DMS79 (cell line): ENCODE measurements around the gene DNAI2.

Experiments
- DNase-seq: peaks from one replicate; lab custom pipeline; 2025; lab: John Stamatoyannopoulos, UW

The DNAI2 gene

GRCh38 chr17:74305865-74306654, 32.0 kb downstream of the DNAI2 start:
- DNase-seq = no peak

DNA sequence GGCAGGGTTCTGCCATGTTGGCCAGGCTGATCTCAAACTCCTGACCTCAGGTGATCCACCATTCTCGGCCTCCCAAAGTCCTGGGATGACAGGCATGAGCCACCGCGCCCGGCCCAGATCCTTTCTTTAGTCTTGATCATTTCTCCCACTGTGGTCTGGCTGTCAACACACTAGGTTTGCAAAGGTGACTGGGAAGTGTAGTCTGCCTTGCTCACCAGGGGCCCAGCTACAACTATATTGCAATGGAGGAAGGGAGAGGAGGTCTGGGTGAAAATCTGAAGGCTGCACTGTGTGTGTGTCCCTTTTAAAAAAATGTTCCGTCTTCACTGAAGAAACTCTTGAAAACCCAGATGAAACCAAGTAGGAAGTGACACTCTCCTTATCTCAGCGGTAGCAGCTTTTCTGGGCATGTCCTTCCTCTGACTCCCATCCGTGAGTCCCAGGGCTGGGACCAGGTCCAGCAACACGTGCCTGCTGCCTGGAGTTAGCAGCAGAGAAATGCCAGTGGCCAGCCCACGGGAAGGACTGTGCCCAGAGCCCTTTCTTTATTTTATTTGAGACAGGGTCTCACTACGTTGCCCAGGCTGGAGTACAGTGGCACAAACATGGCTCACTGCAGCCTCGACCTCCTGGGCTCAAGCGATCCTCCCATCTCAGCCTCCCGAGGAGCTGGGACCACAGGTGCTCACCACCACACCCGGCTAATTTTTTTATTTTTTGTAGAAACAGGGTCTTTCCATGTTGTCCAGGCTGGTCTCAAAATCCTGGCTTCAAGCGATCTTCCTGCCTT, 34.1 kb downstream of the DNAI2 start:
- no peak for DNase-seq

GRCh38 chr17:74309902-74310301, 35.9 kb downstream of the DNAI2 start:
- DNase-seq = no peak

GRCh38 chr17:74314877-74315276, 40.8 kb downstream of the DNAI2 start:
- no peak for DNase-seq

DNA sequence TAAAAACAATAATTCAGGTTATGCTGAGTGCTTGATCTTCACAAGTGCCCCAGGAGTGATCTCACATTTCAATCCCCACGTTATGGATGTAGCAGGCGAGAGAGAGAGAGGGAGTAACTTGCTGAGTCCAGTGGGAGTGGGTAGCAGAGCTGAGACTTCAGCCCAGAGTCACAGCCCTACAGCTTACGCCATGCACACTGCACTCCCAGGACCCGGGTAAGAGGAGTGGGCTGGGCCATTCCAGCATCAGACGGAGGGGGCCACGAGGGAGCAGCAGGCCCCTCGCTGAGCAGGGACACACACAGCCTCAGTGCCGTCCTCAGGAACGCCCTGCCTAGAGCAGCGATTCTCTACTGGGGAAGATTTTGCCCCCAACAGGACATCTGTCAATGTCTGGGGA, 42.2 kb downstream of the DNAI2 start:
- DNase-seq = no peak

DNA sequence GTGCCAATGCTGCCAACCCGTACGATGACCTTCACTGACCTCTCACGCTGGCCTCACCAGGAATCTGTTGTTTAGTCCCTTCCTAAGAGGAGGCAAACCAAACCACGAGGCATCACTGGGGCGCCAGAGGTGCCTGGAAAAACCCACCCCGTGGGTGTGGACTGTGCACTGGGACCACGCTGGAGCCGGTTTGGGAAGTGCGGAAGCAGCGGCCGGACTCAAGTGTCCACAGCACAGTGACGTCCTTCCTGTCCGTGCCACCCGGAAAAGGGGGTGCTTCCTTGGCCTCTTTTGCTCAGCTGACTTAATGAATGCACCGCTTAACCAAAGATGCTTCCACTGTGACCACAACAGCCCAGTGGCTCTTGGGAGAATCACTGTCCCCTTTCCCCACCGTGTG, 43.0 kb downstream of the DNAI2 start:
- no peak for DNase-seq

- DNase-seq = no peak
These were observed 44.4 kb downstream of the DNAI2 start for GRCh38 chr17:74318391-74318790.

- DNase-seq = no peak
These were observed 50.5 kb downstream of the DNAI2 start for GRCh38 chr17:74324521-74324920.

DNA sequence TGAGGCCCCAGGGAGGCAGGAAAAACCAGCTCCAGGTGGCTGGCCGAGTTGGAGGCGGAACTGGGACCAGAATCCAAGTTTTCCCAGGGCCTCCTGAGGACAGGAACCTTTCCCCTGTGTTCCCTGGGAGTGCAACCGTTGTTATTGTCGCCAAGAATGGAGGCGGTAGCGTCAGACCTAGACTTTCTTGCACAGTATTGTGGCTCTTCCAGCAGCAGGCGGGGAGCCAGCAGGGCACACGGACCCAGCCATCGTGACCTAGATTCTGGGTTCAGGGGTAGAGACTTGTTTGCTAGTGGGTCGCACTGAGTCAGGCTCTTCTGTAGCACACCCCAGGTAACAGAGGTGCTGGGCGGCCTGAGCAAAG, 51.3 kb downstream of the DNAI2 start:
- DNase-seq = no peak

DNA sequence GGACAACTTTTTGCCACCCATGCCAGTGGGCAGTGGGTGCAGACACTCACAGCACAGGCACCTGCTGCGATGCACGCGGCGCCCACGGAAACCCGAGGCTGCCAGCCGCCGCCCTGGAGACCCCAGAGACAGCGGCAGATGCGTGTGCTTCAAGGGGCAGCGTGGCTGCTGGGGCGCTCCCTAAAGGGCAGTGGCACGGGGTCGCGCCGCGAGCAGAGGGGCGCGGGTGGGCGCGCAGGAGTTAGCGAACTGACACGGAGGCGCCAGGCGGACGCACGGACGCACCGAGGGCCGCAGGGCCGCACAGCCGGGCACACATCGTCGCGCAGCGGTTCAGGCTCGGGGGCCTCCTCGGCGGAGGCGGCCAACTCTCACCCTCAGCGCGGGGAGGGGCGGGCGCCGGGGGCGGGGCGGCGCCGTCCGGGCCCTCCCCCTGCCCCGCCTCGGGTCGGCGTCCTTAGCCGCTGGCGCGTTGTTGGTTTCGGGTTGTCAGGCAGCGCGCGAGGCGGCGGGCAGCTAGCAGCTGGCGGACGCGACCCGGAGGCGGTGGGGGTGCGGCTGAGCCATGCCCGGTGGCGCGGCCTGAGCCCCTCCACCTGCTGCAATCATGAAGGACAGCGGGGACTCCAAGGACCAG, 51.8 kb downstream of the DNAI2 start, which contains the start of gene KIF19:
Gene KIF19 (plus strand): TSS at position 484 of the 637 bp plus-strand sequence. CDS start 124 bp downstream, at position 608.
- DNase-seq = no peak

DNA sequence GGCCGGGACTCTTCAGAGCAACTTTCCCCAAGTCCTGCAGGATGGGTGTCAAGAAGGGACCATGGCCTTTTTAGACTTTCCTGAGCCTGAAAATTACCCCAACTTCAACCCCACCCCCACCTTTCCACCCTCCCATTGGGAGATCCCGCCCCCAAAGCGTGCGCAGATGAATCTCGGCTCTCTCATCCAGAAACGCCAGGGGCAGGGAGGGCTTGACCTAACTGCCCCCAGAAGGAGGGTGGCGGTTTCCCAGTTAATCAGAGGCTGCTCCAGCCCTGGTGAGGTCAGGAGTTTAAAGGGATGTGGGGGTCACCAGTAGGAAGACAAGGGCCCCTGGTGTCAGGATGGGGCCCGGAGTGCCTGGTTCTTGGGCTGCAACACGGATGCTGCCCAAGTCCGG, 52.5 kb downstream of the DNAI2 start:
- DNase-seq = no peak

- DNase-seq = no peak
These were observed 54.5 kb downstream of the DNAI2 start for GRCh38 chr17:74328487-74328886.

GRCh38 chr17:74329378-74329777, 55.3 kb downstream of the DNAI2 start:
- no peak for DNase-seq

GRCh38 chr17:74330446-74330845, 56.4 kb downstream of the DNAI2 start:
- no peak for DNase-seq

DNA sequence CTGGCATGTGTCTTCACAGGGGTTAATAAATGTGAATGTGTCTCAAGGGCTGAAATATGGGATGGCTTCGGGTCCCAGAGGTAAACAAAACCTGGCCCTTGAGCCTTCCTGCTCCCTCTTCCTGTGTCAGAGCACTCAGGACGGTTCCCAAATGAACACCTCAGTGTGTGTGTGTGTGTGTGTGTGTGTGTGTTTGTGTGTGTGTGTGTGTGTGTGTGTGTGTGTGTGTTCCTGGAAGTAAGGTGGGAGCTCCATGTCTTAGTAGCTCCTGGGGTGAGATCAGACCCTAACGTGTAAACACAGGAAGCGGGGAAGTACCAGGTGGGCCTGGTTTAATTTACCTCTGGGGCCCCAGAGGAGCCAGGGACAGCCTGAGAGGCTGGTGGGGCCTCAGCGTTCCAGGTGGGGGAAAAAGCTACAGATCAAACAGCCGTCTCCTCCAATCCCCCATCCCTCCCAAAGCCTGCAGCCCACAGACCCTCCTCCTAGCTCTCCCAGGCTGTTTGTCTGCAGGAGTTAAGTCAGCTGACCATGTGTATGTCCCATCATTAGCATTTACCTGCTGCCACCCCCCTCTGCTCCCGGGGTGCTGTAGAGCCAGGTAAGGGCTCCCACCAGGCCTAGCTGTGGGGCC, 58.1 kb downstream of the DNAI2 start:
- DNase-seq = no peak

DNA sequence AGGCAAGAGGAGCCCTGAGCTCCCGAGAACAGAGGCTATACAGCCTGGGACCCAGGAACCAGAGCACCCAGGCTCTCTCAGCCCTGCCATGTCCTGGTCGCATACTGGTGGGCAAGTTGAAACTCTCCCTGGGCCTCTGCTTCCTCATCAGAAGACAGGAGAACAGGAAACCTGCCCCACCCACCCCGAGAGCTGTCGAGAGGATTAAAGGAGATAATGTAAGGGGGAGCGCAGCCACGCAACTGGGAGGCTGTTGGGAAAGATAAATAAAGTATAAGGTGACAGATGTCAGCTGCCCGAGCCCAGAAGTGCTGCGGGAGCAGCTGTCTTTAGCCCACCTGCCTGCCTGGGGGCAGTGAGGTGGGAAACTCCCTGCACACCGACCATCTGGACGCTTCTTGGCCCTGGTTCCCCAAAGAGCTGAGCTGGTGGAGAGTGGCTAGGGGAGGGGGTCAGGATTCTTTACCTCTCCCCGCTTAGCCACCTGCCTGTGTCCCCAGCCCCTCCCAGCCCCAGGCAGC, 58.8 kb downstream of the DNAI2 start:
- DNase-seq = peak; percentile 58

GRCh38 chr17:74334393-74335039, 60.5 kb downstream of the DNAI2 start:
- DNase-seq = no peak

DNA sequence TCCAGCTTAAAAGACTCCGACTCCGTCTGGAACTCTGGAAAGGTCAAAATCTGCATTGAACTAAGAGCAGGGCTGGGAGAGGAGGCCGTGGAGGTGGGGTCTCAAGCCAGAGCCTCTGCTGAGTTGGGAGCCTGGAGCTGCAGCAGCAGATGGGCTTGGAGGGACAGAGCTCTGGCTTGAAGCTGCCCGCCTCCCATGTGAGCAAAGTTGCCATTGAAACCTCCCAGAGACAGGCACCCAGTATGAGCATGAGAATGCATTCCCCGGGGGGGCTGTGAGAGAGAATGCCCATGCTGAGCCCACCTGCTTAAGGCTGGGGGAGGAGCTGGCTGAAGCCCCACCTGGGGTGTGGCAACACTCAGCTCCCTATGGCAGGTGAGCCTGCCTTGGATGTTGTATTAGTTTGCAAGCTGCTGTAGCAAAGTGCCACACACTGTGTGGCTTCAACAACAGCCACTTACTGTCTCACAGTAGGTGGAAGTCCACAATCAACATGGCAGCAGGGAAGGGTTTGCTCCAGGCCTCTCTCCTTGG, 61.6 kb downstream of the DNAI2 start:
- DNase-seq = no peak

- DNase-seq = no peak
These were observed 62.3 kb downstream of the DNAI2 start for GRCh38 chr17:74336307-74336706.

DNA sequence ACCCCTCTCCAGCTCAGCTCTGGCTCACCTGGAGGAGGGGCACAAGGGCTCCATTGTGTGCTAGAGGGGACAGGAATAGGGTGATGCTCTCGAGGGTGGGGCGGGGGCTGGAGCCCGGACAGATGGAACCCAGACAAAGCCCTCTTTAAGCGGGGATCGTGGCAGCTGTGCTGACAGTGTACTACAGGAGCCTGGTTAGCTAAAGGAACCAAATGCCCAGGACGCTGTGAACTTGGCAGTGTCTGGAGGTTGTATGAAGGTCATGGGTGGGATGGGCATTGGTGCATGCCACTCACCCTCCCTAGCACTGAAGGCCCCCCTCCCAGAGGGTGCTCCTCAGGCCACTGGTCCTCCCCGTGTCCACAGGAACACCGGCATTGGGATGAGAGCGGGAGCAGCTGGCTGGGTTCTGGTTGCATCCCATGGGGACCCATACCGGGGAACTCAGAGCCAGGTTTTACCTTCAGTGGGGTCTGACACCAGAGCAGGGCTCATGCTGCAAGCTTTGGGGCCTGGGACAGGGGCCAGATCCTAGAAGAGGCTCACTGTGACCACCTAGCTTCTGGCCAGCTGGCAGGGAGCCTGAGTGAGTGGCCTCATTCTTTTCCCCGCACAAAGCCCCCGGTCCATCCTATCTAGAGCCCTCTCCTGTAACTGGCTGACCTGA, 63.9 kb downstream of the DNAI2 start:
- DNase-seq = no peak
